ENCODE data around the gene IFRD2. TPM values are rescaled to one million over a fixed set of nuclear protein-coding genes. Genes with fewer than 3 reads are reported as not detected.
A peak's percentile ranks its signal among the peaks of the same experiment; 100 is the strongest.

Gene IFRD2
- total RNA-seq, 1 experiment from 2014 or later, result 89.5 TPM

DNA sequence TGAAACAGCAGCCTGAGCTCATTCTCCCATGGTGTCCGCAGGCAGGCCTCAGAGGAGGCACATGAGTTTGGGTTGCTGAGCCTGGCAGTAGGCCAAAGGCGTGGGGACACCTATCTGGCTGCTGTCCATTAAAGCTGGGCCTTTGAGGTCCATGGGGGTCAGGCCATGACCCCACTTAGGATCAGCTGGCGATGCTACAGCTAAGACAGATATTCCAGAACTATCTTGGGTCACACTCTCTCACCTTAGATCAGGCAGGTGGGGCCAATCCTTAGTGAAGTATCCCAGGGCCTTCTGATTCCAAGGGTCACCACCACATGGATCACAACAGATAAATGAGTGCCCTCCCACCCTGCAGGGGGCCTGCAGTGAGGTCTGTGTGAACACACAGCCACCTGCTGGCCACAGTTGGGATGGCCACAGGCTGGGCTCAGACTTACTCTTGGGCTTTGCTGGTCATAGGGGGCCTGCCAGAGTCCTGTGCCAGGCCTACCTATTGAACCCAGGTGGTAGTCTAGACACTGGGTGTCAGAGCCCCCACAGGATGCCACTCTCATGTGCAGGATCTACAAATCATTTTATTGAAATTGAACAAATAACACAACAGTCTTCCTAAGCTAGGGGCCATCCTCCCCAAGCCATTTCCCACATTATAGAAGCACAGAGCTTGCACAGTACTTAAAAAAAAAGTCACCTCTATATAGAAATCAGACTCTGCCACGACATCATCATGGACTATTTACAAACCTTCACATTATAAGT lies 32.3 kb upstream of the IFRD2 start:
- peaks cover 22% of the 10 kb centered on the region for H3K4me1 ChIP-seq
- intact Hi-C loops (cut with micrococcal nuclease; ENCODE audit: unreplicated experiment), result loop anchor here (1.0 to 2.0 kb wide), 3 partner anchors 50 to 98 kb away; no protein-coding TSS in a partner anchor
- Mint-ChIP-seq H3K36me3 (ENCODE audit: insufficient read depth, unreplicated experiment) (peaks cover 34% of the 10 kb centered on the region), H3K4me1 (ENCODE audit: low read depth, unreplicated experiment) (no peaks in the 10 kb centered on the region), H3K9me3 (ENCODE audit: unreplicated experiment) (no peaks in the 10 kb centered on the region), H3K27ac (ENCODE audit: unreplicated experiment) (no peak overlapping the region), H3K27me3 (ENCODE audit: insufficient read depth, unreplicated experiment) (no peaks in the 10 kb centered on the region), H3K4me3 (ENCODE audit: unreplicated experiment) (no peak overlapping the region)
- H3K9me3 ChIP-seq, result no peaks in the 10 kb centered on the region
- no peaks in the 10 kb centered on the region for H3K27me3 ChIP-seq (replicated peaks; ENCODE audit: control insufficient read depth, insufficient read depth, low read length)
- BruUV-seq (replicated peaks), result no TSS peak
- H3K36me3 ChIP-seq (ENCODE audit: control insufficient read depth, insufficient read depth, low read length), result peaks cover 2% of the 10 kb centered on the region
- DNase-seq, result peak; percentile 84 to 88
- ChIA-PET CTCF (interaction anchor here (0.5 to 2.3 kb wide), 5 partner anchors 12 to 87 kb away, joined by 4 to 12 read pairs (median 7); partner anchors contain the start of genes HYAL1, HYAL3, IFRD2 and NAA80), POLR2A (interaction anchor here (0.6 kb wide), 1 partner anchor 13 kb away, joined by 3 read pairs; no protein-coding TSS in a partner anchor)
- TF ChIP-seq, protein P1, sequence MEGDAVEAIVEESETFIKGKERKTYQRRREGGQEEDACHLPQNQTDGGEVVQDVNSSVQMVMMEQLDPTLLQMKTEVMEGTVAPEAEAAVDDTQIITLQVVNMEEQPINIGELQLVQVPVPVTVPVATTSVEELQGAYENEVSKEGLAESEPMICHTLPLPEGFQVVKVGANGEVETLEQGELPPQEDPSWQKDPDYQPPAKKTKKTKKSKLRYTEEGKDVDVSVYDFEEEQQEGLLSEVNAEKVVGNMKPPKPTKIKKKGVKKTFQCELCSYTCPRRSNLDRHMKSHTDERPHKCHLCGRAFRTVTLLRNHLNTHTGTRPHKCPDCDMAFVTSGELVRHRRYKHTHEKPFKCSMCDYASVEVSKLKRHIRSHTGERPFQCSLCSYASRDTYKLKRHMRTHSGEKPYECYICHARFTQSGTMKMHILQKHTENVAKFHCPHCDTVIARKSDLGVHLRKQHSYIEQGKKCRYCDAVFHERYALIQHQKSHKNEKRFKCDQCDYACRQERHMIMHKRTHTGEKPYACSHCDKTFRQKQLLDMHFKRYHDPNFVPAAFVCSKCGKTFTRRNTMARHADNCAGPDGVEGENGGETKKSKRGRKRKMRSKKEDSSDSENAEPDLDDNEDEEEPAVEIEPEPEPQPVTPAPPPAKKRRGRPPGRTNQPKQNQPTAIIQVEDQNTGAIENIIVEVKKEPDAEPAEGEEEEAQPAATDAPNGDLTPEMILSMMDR (IDR thresholded peaks at IDR 0.05; ENCODE audit: insufficient read depth in 1 of 2, low read depth in 1 of 2, low read length in 1 of 2, severe bottlenecking in 1 of 2, unreplicated experiment in 1 of 2), result peak; percentile 88 to 94
- H3K4me3 ChIP-seq (ENCODE audit: low read depth, low read length), result no peak overlapping the region

DNA sequence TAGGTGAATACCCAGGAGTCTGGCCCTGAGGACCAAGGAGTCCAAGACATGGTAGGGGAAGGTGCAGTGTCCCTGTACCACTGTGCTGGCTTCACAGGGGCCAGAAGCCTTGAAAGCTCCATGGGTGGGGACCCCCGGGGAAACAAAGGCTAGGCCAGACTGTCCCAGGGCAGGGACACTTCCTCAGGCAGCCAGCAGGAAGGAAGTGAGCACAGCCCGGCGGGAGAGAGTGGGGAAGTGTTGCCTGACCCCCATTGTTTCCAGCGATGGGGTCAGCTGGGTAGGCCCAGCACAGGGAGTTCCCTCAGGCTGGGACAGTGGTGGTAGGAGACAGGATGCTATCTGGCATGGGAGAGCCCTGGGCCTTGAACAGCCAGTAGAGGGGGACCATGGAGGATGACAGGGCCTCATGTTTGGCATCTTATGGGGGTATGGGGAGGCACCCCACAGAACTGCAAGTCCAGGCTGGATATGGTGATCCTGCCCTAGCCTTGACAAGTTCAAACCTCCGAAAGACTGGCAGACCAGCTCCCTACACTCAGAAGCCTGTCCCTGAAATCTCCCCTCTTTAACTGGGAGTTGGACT lies 31.5 kb upstream of the IFRD2 start:
- CTCF ChIA-PET, result interaction anchor here (0.5 to 2.3 kb wide), 6 partner anchors 13 to 90 kb away, joined by 4 to 12 read pairs (median 6); partner anchors contain the start of genes HYAL1, HYAL3, IFRD2 and NAA80
- BruUV-seq (replicated peaks), result no TSS peak
- POLR2A ChIA-PET, result no interaction called here
- intact Hi-C loops (cut with micrococcal nuclease; ENCODE audit: unreplicated experiment), result loop anchor here (1.0 to 2.0 kb wide), 3 partner anchors 49 to 97 kb away; no protein-coding TSS in a partner anchor
- H3K27me3 ChIP-seq (replicated peaks; ENCODE audit: control insufficient read depth, insufficient read depth, low read length), result no peaks in the 10 kb centered on the region
- no peaks in the 10 kb centered on the region for H3K27me3 Mint-ChIP-seq (ENCODE audit: insufficient read depth, unreplicated experiment)
- H3K4me1 Mint-ChIP-seq (ENCODE audit: low read depth, unreplicated experiment), result no peaks in the 10 kb centered on the region
- peaks cover 22% of the 10 kb centered on the region for H3K4me1 ChIP-seq
- peaks cover 4% of the 10 kb centered on the region for H3K36me3 ChIP-seq (ENCODE audit: control insufficient read depth, insufficient read depth, low read length)
- TF ChIP-seq, protein P1 (IDR thresholded peaks at IDR 0.05; ENCODE audit: insufficient read depth in 1 of 2, low read depth in 1 of 2, low read length in 1 of 2, severe bottlenecking in 1 of 2, unreplicated experiment in 1 of 2), result no peak
- DNase-seq, result no peak
- H3K36me3 Mint-ChIP-seq (ENCODE audit: insufficient read depth, unreplicated experiment), result peaks cover 42% of the 10 kb centered on the region
- peak overlapping the region; percentile 96 for H3K27ac Mint-ChIP-seq (ENCODE audit: unreplicated experiment)
- H3K4me3 Mint-ChIP-seq (ENCODE audit: unreplicated experiment), result no peak overlapping the region
- no peaks in the 10 kb centered on the region for H3K9me3 ChIP-seq
- H3K4me3 ChIP-seq (ENCODE audit: low read depth, low read length), result no peak overlapping the region
- H3K9me3 Mint-ChIP-seq (ENCODE audit: unreplicated experiment), result no peaks in the 10 kb centered on the region

DNA sequence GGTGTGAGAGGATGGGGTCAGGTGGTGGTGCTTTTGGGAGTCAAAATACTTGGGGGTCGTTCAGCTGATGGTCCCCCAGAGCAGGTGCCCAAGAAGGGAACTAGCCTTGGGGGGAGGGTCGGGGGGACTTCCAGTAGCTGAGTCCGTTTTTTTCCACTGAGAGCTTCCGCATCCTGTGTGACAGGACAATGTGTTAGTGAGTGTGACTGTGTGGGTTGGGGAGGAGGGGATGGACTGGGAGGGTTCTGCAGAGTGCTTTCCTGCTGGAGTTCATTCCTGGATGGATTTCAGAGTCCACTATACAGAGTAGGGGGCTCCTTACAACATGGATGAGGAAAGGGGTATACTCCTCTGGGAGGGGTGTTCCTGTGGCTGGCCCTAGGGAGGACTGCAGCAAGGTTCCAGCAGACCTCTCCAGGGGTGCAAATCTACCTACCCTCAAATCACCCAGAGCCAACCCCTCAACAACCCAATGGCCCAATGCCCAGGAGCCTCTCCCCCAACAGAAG lies 30.9 kb upstream of the IFRD2 start:
- TF ChIP-seq, protein P1 (IDR thresholded peaks at IDR 0.05; ENCODE audit: insufficient read depth in 1 of 2, low read depth in 1 of 2, low read length in 1 of 2, severe bottlenecking in 1 of 2, unreplicated experiment in 1 of 2), result no peak
- no peak for DNase-seq
- H3K27me3 ChIP-seq (replicated peaks; ENCODE audit: control insufficient read depth, insufficient read depth, low read length), result no peaks in the 10 kb centered on the region
- no peak overlapping the region for H3K4me3 Mint-ChIP-seq (ENCODE audit: unreplicated experiment)
- intact Hi-C loops (cut with micrococcal nuclease; ENCODE audit: unreplicated experiment), result no loop called here
- peaks cover 4% of the 10 kb centered on the region for H3K36me3 ChIP-seq (ENCODE audit: control insufficient read depth, insufficient read depth, low read length)
- POLR2A ChIA-PET, result no interaction called here
- H3K27ac Mint-ChIP-seq (ENCODE audit: unreplicated experiment), result peak overlapping the region; percentile 96
- no TSS peak for BruUV-seq (replicated peaks)
- peaks cover 22% of the 10 kb centered on the region for H3K4me1 ChIP-seq
- no peaks in the 10 kb centered on the region for H3K9me3 ChIP-seq
- H3K9me3 Mint-ChIP-seq (ENCODE audit: unreplicated experiment), result no peaks in the 10 kb centered on the region
- H3K36me3 Mint-ChIP-seq (ENCODE audit: insufficient read depth, unreplicated experiment), result peaks cover 42% of the 10 kb centered on the region
- no peaks in the 10 kb centered on the region for H3K27me3 Mint-ChIP-seq (ENCODE audit: insufficient read depth, unreplicated experiment)
- H3K4me1 Mint-ChIP-seq (ENCODE audit: low read depth, unreplicated experiment), result no peaks in the 10 kb centered on the region
- H3K4me3 ChIP-seq (ENCODE audit: low read depth, low read length), result no peak overlapping the region
- CTCF ChIA-PET, result interaction anchor here (2.2 to 2.3 kb wide), 2 partner anchors 14 to 20 kb away, joined by 11 to 12 read pairs; partner anchors contain the start of gene HYAL1

Measured in Caco-2 (cell line).